T-helper 22 cell (primary cell): ENCODE results near the gene TRMT61A.

Experiments used
- DNase-seq: peaks from one replicate; pipeline ENCODE4 v3.0.0-alpha.2; 2020; ENCODE audit warnings: low read depth

Gene TRMT61A

GRCh38 chr14:103548463-103549351 is 19.7 kb downstream of the TRMT61A start:
- no peak for DNase-seq

- no peak for DNase-seq
Measured at GRCh38 chr14:103549361-103550311, 20.6 kb downstream of the TRMT61A start.

GRCh38 chr14:103550451-103551337 is 21.7 kb downstream of the TRMT61A start:
- DNase-seq, result no peak

- DNase-seq, result no peak
Measured at GRCh38 chr14:103551338-103551762, 22.4 kb downstream of the TRMT61A start.

- no peak for DNase-seq
Measured at GRCh38 chr14:103552011-103552845, 23.2 kb downstream of the TRMT61A start.

- DNase-seq, result no peak
Measured at GRCh38 chr14:103552846-103553210, 23.8 kb downstream of the TRMT61A start.

GRCh38 chr14:103555559-103556337 is 26.8 kb downstream of the TRMT61A start:
- no peak for DNase-seq

GRCh38 chr14:103556946-103557758 is 28.2 kb downstream of the TRMT61A start:
- DNase-seq, result no peak

- DNase-seq, result no peak
Measured at GRCh38 chr14:103558071-103558882, 29.3 kb downstream of the TRMT61A start.

GRCh38 chr14:103559766-103560165 is 30.8 kb downstream of the TRMT61A start:
- no peak for DNase-seq

- no peak for DNase-seq
Measured at GRCh38 chr14:103560691-103561090, 31.7 kb downstream of the TRMT61A start.

- DNase-seq, result peak; percentile 16
Measured at GRCh38 chr14:103561381-103562178, 32.6 kb downstream of the TRMT61A start.

GRCh38 chr14:103562179-103562428 is 33.1 kb downstream of the TRMT61A start:
- DNase-seq, result no peak

- peak; percentile 79 for DNase-seq
Measured at GRCh38 chr14:103562429-103563225, 33.6 kb downstream of the TRMT61A start, which contains the start of the genes BAG5 and COA8. BAG5 (minus strand) TSS chr14:103562657; CDS start chr14:103561164, 1,493 bp downstream. COA8 (plus strand) TSS chr14:103562960; CDS start chr14:103563002, 42 bp downstream.

GRCh38 chr14:103563226-103563620 is 34.2 kb downstream of the TRMT61A start:
- peak; percentile 8 for DNase-seq

GRCh38 chr14:103563844-103564505 is 35.0 kb downstream of the TRMT61A start:
- DNase-seq, result no peak
